ENCODE data around the gene TMEM145.

TMEM145 gene

GRCh38 chr19:42344336-42344893 is 31.3 kb downstream of the TMEM145 start:
- Histone ChIP-seq H3K9ac (ENCODE audit: low read length) (no peak overlapping the region), H3K36me3 (replicated peaks; ENCODE audit: insufficient read depth, low read length) (no peaks in the 10 kb centered on the region), H4K20me1 (ENCODE audit: insufficient read depth, low read length) (no peaks in the 10 kb centered on the region), H3K9me3 (replicated peaks; ENCODE audit: insufficient read depth, low read length) (no peaks in the 10 kb centered on the region), H3K4me2 (ENCODE audit: low read depth, low read length) (no peak overlapping the region), H3K27ac (ENCODE audit: low read length) (no peak overlapping the region), H3F3A (ENCODE audit: insufficient read depth, low read length) (no peaks in the 10 kb centered on the region), H3K27me3 (replicated peaks; ENCODE audit: insufficient read depth, low read length) (no peaks in the 10 kb centered on the region), H3K4me3 (ENCODE audit: low read length) (no peak overlapping the region), H3K79me2 (ENCODE audit: low read length) (no peaks in the 10 kb centered on the region), H2AFZ (ENCODE audit: low read length) (no peak overlapping the region), H3K9me2 (replicated peaks; ENCODE audit: insufficient read depth, low read length) (no peaks in the 10 kb centered on the region), H3K4me1 (ENCODE audit: low read length) (no peaks in the 10 kb centered on the region)
- no peak for DNase-seq
- TF ChIP-seq EZH2 (optimal IDR thresholded peaks at IDR 0.05; ENCODE audit: low read depth, low read length) (no peak), CTCF (IDR thresholded peaks at IDR 0.05; ENCODE audit: low read length) (no peak), EZH2phosphoT487 (IDR thresholded peaks at IDR 0.05; ENCODE audit: low read length) (no peak)

GRCh38 chr19:42345191-42345812 is 32.2 kb downstream of the TMEM145 start:
- H3K79me2 ChIP-seq (ENCODE audit: low read length): no peaks in the 10 kb centered on the region
- no peaks in the 10 kb centered on the region for H3K27me3 ChIP-seq (replicated peaks; ENCODE audit: insufficient read depth, low read length)
- no peaks in the 10 kb centered on the region for H3F3A ChIP-seq (ENCODE audit: insufficient read depth, low read length)
- H3K4me1 ChIP-seq (ENCODE audit: low read length): no peaks in the 10 kb centered on the region
- H3K4me2 ChIP-seq (ENCODE audit: low read depth, low read length): no peak overlapping the region
- no peak overlapping the region for H2AFZ ChIP-seq (ENCODE audit: low read length)
- no peaks in the 10 kb centered on the region for H3K9me2 ChIP-seq (replicated peaks; ENCODE audit: insufficient read depth, low read length)
- no peak overlapping the region for H3K4me3 ChIP-seq (ENCODE audit: low read length)
- H3K36me3 ChIP-seq (replicated peaks; ENCODE audit: insufficient read depth, low read length): no peaks in the 10 kb centered on the region
- no peak for DNase-seq
- no peaks in the 10 kb centered on the region for H3K9me3 ChIP-seq (replicated peaks; ENCODE audit: insufficient read depth, low read length)
- no peak overlapping the region for H3K27ac ChIP-seq (ENCODE audit: low read length)
- H4K20me1 ChIP-seq (ENCODE audit: insufficient read depth, low read length): no peaks in the 10 kb centered on the region
- H3K9ac ChIP-seq (ENCODE audit: low read length): no peak overlapping the region
- no peak for TF ChIP-seq CTCF (IDR thresholded peaks at IDR 0.05; ENCODE audit: low read length)
- TF ChIP-seq EZH2phosphoT487 (IDR thresholded peaks at IDR 0.05; ENCODE audit: low read length): no peak
- TF ChIP-seq EZH2 (optimal IDR thresholded peaks at IDR 0.05; ENCODE audit: low read depth, low read length): no peak

GRCh38 chr19:42348211-42348610 is 35.1 kb downstream of the TMEM145 start:
- Histone ChIP-seq H3K4me3 (ENCODE audit: low read length) (no peak overlapping the region), H3K79me2 (ENCODE audit: low read length) (no peaks in the 10 kb centered on the region), H2AFZ (ENCODE audit: low read length) (no peak overlapping the region), H3K4me1 (ENCODE audit: low read length) (no peaks in the 10 kb centered on the region), H3K27me3 (replicated peaks; ENCODE audit: insufficient read depth, low read length) (no peaks in the 10 kb centered on the region), H3K27ac (ENCODE audit: low read length) (no peak overlapping the region), H3K9me2 (replicated peaks; ENCODE audit: insufficient read depth, low read length) (no peaks in the 10 kb centered on the region), H4K20me1 (ENCODE audit: insufficient read depth, low read length) (no peaks in the 10 kb centered on the region), H3K9me3 (replicated peaks; ENCODE audit: insufficient read depth, low read length) (no peaks in the 10 kb centered on the region), H3F3A (ENCODE audit: insufficient read depth, low read length) (no peaks in the 10 kb centered on the region), H3K9ac (ENCODE audit: low read length) (no peak overlapping the region), H3K4me2 (ENCODE audit: low read depth, low read length) (no peak overlapping the region), H3K36me3 (replicated peaks; ENCODE audit: insufficient read depth, low read length) (no peaks in the 10 kb centered on the region)
- TF ChIP-seq EZH2 (optimal IDR thresholded peaks at IDR 0.05; ENCODE audit: low read depth, low read length): no peak
- no peak for TF ChIP-seq EZH2phosphoT487 (IDR thresholded peaks at IDR 0.05; ENCODE audit: low read length)
- TF ChIP-seq CTCF (IDR thresholded peaks at IDR 0.05; ENCODE audit: low read length): no peak
- DNase-seq: no peak

Measured in MM.1S (cell line).